HepG2 (cell line): ENCODE measurements around the gene STAG3. TPM values are rescaled to one million over a fixed set of nuclear protein-coding genes. Genes with fewer than 3 reads are reported as not detected.
A peak's percentile ranks its signal among the peaks of the same experiment; 100 is the strongest.

Experiments used
- ATAC-seq: fragments of 200-7000 bp; cut with Tn5 transposase; 3 replicates; pipeline ENCODE4 v1.9.1; 2020; ENCODE audit warnings: mild to moderate bottlenecking, moderate library complexity
- BruUV-seq: library from RNA; stranded (reverse); fragments of 400-500 nt; replicated peaks from 2 replicates; lab custom pipeline; 2021; lab: Mats Ljungman, UMichigan
- CTCF ChIA-PET: fragments of 300-600 bp; formaldehyde crosslinking; extraction: SDS; loops from one replicate; lab custom pipeline; 2021; ENCODE audit warnings: low total read pairs, inconsistent platforms, low intra/inter-chr PET ratio; lab: Yijun Ruan, JAX
- POLR2A ChIA-PET: fragments of 350-600 bp; sonication (Branson Sonifier 250); formaldehyde crosslinking; loops from one replicate; lab custom pipeline; 2020; ENCODE audit warnings: antibody characterized with exemption, inconsistent platforms; lab: Yijun Ruan, JAX
- DNase-seq: peaks from one replicate; pipeline ENCODE4 v3.0.0-alpha.2; 2015; ENCODE audit warnings: low spot score
- FAIRE-seq: peaks from 3 replicates; lab custom pipeline; 2011; peaks lifted over from hg19 to GRCh38; lab: Jason Lieb, UNC
- H2AFZ ChIP-seq: one replicate; pipeline ENCODE4 v1.6.1; 2011; ENCODE audit warnings: low read length, inconsistent platforms
- H3K27ac ChIP-seq: fragments of 300-600 bp; 3 replicates; pipeline ENCODE4 v1.8.0; 2011; ENCODE audit warnings: mixed run types, mild to moderate bottlenecking, mixed read lengths, low read length, inconsistent platforms; ENCODE audit not compliant: insufficient read depth; ENCODE audit errors: extremely low read length
- H3K27me3 ChIP-seq, 2 experiments: fragments of 200-600 bp in 1 of 2; 2 replicates in 1 of 2; 3 replicates in 1 of 2; pipeline versions ENCODE4 v1.6.0 to v1.8.0; 2011; ENCODE audit warnings: low read length in 2 of 2, mild to moderate bottlenecking in 2 of 2, moderate library complexity in 2 of 2, inconsistent platforms in 1 of 2; ENCODE audit not compliant: insufficient read depth in 2 of 2, control insufficient read depth in 1 of 2
- H3K36me3 ChIP-seq, 2 experiments: fragments of 200-600 bp in 1 of 2; replicated peaks in 1 of 2; 2 replicates in 1 of 2; 3 replicates in 1 of 2; pipeline versions ENCODE4 v1.5.1 to v1.8.0; 2011; ENCODE audit warnings: low read length in 2 of 2, inconsistent platforms in 1 of 2; ENCODE audit not compliant: insufficient read depth in 2 of 2, control insufficient read depth in 1 of 2
- H3K4me1 ChIP-seq: 2 replicates; pipeline ENCODE4 v1.5.1; 2012; ENCODE audit warnings: low read length, inconsistent platforms; ENCODE audit not compliant: insufficient read depth
- H3K4me2 ChIP-seq: 2 replicates; pipeline ENCODE4 v1.6.0; 2011; ENCODE audit warnings: low read depth, low read length, inconsistent platforms
- H3K4me3 ChIP-seq, 3 experiments: fragments of 200-600 bp in 1 of 3; sonication (generic), shearing (Covaris generic) in 1 of 3; replicated peaks in 1 of 3; 2 replicates each; pipeline ENCODE4 v1.5.1; 2011 to 2016; ENCODE audit warnings: low read length in 3 of 3, inconsistent platforms in 2 of 3, low read depth in 2 of 3, mild to moderate bottlenecking in 2 of 3, control low read depth in 1 of 3, mixed read lengths in 1 of 3; ENCODE audit not compliant: insufficient read depth in 1 of 3
- H3K79me2 ChIP-seq: one replicate; pipeline ENCODE4 v1.6.1; 2011; ENCODE audit warnings: low read length, inconsistent platforms; ENCODE audit not compliant: insufficient read depth
- H3K9ac ChIP-seq: 2 replicates; pipeline ENCODE4 v1.6.0; 2011; ENCODE audit warnings: mild to moderate bottlenecking, low read depth, low read length, inconsistent platforms; ENCODE audit not compliant: insufficient read depth
- H3K9me3 ChIP-seq: 2 replicates; pipeline ENCODE4 v1.5.1; 2012; ENCODE audit warnings: mild to moderate bottlenecking, low read length
- H4K20me1 ChIP-seq: 2 replicates; pipeline ENCODE4 v1.6.0; 2011; ENCODE audit warnings: inconsistent platforms, mild to moderate bottlenecking, low read length, moderate library complexity; ENCODE audit not compliant: insufficient read depth
- FIP1L1 ChIP-seq: fragments of 200-400 bp; formaldehyde crosslinking; IDR thresholded peaks from 2 replicates; pipeline ENCODE4 v1.6.1; 2018; ENCODE audit warnings: low read depth, mild to moderate bottlenecking, low read length, moderate library complexity, borderline replicate concordance; ENCODE audit not compliant: insufficient read depth
- TP53 ChIP-seq: sonication (generic); formaldehyde crosslinking; conservative IDR thresholded peaks from 2 replicates; pipeline ENCODE4 v1.4.0; 2020; ENCODE audit warnings: missing genetic modification reagents
- ZNF563 ChIP-seq: sonication (generic); formaldehyde crosslinking; IDR thresholded peaks from 2 replicates; pipeline ENCODE4 v1.8.0; 2022; ENCODE audit warnings: mild to moderate bottlenecking, moderate library complexity, missing genetic modification reagents
- ZNF577 ChIP-seq: sonication (generic); formaldehyde crosslinking; IDR thresholded peaks from 2 replicates; pipeline ENCODE4 v1.4.0; 2020; ENCODE audit warnings: mild to moderate bottlenecking, low read depth, missing genetic modification reagents, borderline replicate concordance
- ZNF776 ChIP-seq: sonication (generic); formaldehyde crosslinking; IDR thresholded peaks from 2 replicates; pipeline ENCODE4 v1.4.0; 2020; ENCODE audit warnings: mild to moderate bottlenecking, missing genetic modification reagents
- WGBS: methylation state at CpG from one replicate; pipeline ENCODE4 v1.1.6; 2017; ENCODE audit warnings: low lambda C conversion rate; 5-methylcytosine and 5-hydroxymethylcytosine counted together
- in situ Hi-C: cut with HindIII; loops from 2 replicates; pipeline ENCODE4 v1.10.0; 2017; ENCODE audit warnings: low pct_unique_long_range_greater_than_20kb; ENCODE audit not compliant: extremely low pct_ligation_motif_present
- intact Hi-C: fragments of 100-400 bp; cut with micrococcal nuclease; formaldehyde crosslinking; loops from one replicate; pipeline ENCODE4 v1.10.0; 2022; ENCODE audit not compliant: unreplicated experiment
- polyA plus RNA-seq, 8 experiments: library from polyadenylated mRNA; depleted of rRNA in 3 of 8; stranded (reverse) in 7 of 8; unstranded in 1 of 8; fragments of >200 nt; fragmentation: Illumina TruSeq in 4 of 8; extraction: Trizol in 4 of 8; gene quantifications; 2 replicates each; pipeline versions ENCODE4 v1.2.1 to v1.2.3, GENCODE V29; 2011 to 2016; ENCODE audit warnings: low read depth in 4 of 8, missing spikeins in 1 of 8, mixed read lengths in 1 of 8; ENCODE audit not compliant: insufficient read depth in 1 of 8
- total RNA-seq, 5 experiments: library from RNA; depleted of rRNA; stranded (reverse); fragments of >200 nt; fragmentation: Illumina TruSeq; extraction: Trizol; gene quantifications; 2 replicates each; pipeline ENCODE4 v1.2.3, GENCODE V29; 2016; ENCODE audit warnings: low read depth in 1 of 5
- TF ChIP-seq, protein P1 (sequence below): sonication (generic); formaldehyde crosslinking; IDR thresholded peaks from 2 replicates; pipeline ENCODE4 v1.5.0; 2020; ENCODE audit warnings: mild to moderate bottlenecking, missing genetic modification reagents, borderline replicate concordance
- TF ChIP-seq, protein P2 (sequence below): IDR thresholded peaks from 2 replicates; pipeline ENCODE4 v1.6.1; 2016; ENCODE audit warnings: mild to moderate bottlenecking, missing biosample characterization, missing genetic modification reagents
- TF ChIP-seq, protein P3 (sequence below): sonication (generic); formaldehyde crosslinking; IDR thresholded peaks from 2 replicates; pipeline ENCODE4 v1.5.0; 2020; ENCODE audit warnings: mild to moderate bottlenecking, missing genetic modification reagents
- TF ChIP-seq, protein P4 (sequence below): sonication (generic); formaldehyde crosslinking; IDR thresholded peaks from 2 replicates; pipeline ENCODE4 v1.4.0; 2020; ENCODE audit warnings: missing genetic modification reagents

Gene STAG3
- total and polyA plus RNA-seq, 2 of the 13 experiments (the other 11 are each of a cell fraction or from before 2014, with no cell fraction given): 0.09 to 0.33 TPM

DNA sequence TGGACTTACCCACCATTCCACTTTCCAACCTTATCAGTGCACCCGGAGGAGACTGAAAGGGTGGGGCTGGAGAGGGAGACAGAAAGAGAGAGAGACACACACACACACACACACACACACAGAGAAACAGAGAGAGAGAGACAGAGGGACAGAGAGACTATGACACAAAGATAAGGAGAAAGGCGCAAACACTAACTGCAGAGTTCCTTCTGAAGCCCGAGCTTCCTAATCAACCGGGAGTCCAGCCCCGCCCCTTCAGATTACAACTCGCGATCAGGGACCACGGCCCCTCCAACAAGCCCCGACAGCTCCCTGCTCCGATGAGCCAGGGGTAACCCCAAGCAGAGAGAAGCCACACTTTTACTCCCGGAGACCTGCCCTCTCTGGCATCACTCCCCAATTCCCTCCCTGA lies 9.8 kb upstream of the STAG3 start:
- H3K36me3 ChIP-seq: no peaks in the 10 kb centered on the region
- no peak overlapping the region for H3K27ac ChIP-seq
- FAIRE-seq (no peak), ATAC-seq (no peak), DNase-seq (no peak)
- peaks cover 57% of the 10 kb centered on the region for H3K4me1 ChIP-seq
- H4K20me1 ChIP-seq: no peaks in the 10 kb centered on the region
- no peak for TF ChIP-seq FIP1L1
- TF ChIP-seq, protein P1, sequence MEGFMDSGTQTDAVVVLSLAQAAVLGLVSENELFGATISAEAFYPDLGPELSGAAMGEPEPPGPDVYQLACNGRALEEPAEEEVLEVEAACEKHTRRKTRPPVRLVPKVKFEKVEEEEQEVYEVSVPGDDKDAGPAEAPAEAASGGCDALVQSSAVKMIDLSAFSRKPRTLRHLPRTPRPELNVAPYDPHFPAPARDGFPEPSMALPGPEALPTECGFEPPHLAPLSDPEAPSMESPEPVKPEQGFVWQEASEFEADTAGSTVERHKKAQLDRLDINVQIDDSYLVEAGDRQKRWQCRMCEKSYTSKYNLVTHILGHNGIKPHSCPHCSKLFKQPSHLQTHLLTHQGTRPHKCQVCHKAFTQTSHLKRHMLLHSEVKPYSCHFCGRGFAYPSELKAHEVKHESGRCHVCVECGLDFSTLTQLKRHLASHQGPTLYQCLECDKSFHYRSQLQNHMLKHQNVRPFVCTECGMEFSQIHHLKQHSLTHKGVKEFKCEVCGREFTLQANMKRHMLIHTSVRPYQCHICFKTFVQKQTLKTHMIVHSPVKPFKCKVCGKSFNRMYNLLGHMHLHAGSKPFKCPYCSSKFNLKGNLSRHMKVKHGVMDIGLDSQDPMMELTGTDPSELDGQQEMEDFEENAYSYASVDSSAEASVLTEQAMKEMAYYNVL: no peak
- TF ChIP-seq, protein P2, sequence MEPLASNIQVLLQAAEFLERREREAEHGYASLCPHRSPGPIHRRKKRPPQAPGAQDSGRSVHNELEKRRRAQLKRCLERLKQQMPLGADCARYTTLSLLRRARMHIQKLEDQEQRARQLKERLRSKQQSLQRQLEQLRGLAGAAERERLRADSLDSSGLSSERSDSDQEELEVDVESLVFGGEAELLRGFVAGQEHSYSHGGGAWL (CRISPR knock-in tag): no peak
- no peak for TF ChIP-seq ZNF577 (CRISPR knock-in tag)
- TF ChIP-seq, protein P3, sequence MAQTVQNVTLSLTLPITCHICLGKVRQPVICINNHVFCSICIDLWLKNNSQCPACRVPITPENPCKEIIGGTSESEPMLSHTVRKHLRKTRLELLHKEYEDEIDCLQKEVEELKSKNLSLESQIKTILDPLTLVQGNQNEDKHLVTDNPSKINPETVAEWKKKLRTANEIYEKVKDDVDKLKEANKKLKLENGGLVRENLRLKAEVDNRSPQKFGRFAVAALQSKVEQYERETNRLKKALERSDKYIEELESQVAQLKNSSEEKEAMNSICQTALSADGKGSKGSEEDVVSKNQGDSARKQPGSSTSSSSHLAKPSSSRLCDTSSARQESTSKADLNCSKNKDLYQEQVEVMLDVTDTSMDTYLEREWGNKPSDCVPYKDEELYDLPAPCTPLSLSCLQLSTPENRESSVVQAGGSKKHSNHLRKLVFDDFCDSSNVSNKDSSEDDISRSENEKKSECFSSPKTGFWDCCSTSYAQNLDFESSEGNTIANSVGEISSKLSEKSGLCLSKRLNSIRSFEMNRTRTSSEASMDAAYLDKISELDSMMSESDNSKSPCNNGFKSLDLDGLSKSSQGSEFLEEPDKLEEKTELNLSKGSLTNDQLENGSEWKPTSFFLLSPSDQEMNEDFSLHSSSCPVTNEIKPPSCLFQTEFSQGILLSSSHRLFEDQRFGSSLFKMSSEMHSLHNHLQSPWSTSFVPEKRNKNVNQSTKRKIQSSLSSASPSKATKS: no peak
- no peak for TF ChIP-seq ZNF563
- TF ChIP-seq, protein P4, sequence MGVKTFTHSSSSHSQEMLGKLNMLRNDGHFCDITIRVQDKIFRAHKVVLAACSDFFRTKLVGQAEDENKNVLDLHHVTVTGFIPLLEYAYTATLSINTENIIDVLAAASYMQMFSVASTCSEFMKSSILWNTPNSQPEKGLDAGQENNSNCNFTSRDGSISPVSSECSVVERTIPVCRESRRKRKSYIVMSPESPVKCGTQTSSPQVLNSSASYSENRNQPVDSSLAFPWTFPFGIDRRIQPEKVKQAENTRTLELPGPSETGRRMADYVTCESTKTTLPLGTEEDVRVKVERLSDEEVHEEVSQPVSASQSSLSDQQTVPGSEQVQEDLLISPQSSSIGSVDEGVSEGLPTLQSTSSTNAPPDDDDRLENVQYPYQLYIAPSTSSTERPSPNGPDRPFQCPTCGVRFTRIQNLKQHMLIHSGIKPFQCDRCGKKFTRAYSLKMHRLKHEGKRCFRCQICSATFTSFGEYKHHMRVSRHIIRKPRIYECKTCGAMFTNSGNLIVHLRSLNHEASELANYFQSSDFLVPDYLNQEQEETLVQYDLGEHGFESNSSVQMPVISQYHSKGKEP (CRISPR knock-in tag): no peak
- no peak for TF ChIP-seq TP53
- TF ChIP-seq ZNF776 (CRISPR knock-in tag): no peak
- no peaks in the 10 kb centered on the region for H3K79me2 ChIP-seq
- peak overlapping the region; percentile 26 to 69 (median 31) for H3K4me3 ChIP-seq
- H3K9me3 ChIP-seq: no peaks in the 10 kb centered on the region
- in situ Hi-C loops (no loop called here), intact Hi-C loops (no loop called here)
- ChIA-PET CTCF (no interaction called here), POLR2A (interaction anchor here (1.3 to 2.2 kb wide), 2 partner anchors 9 to 19 kb away, joined by 7 to 10 read pairs; partner anchors contain the start of genes GPC2 and LAMTOR4)
- no TSS peak for BruUV-seq
- 2% methylated on average over 10 of the region's 11 CpGs for WGBS
- H3K27me3 ChIP-seq: peaks cover 4 to 47% of the 10 kb centered on the region in 2 experiments
- H2AFZ ChIP-seq: no peak overlapping the region
- H3K9ac ChIP-seq: peak overlapping the region; percentile 44; the same call in 1 of the 2 replicates
- peak overlapping the region; percentile 93 for H3K4me2 ChIP-seq
